PC-9 (cell line): ENCODE measurements around the gene ADAMTSL2.

ENCODE experiments used
- CTCF ChIP-seq: fragments of 200-600 bp; sonication (generic); conservative IDR thresholded peaks from 2 replicates; pipeline ENCODE4 v1.6.1; 2017; ENCODE audit warnings: mixed run types, antibody characterized with exemption, mild to moderate bottlenecking, moderate library complexity
- EZH2 ChIP-seq: fragments of 200-600 bp; sonication (generic); IDR thresholded peaks from 2 replicates; pipeline ENCODE4 v1.8.0; 2017; ENCODE audit warnings: antibody characterized with exemption, low read depth

GRCh38 chr9:133566817-133567216 lies 32.3 kb downstream of the ADAMTSL2 start:
- TF ChIP-seq CTCF (no peak), EZH2 (no peak)
